ENCODE results near the gene TMEM26. TPM values are rescaled to one million over a fixed set of nuclear protein-coding genes. Genes with fewer than 3 reads are reported as not detected.

TMEM26 gene
- total and polyA plus RNA-seq, 4 donors, result 0.16 to 5.8 (median 0.80) TPM

DNA sequence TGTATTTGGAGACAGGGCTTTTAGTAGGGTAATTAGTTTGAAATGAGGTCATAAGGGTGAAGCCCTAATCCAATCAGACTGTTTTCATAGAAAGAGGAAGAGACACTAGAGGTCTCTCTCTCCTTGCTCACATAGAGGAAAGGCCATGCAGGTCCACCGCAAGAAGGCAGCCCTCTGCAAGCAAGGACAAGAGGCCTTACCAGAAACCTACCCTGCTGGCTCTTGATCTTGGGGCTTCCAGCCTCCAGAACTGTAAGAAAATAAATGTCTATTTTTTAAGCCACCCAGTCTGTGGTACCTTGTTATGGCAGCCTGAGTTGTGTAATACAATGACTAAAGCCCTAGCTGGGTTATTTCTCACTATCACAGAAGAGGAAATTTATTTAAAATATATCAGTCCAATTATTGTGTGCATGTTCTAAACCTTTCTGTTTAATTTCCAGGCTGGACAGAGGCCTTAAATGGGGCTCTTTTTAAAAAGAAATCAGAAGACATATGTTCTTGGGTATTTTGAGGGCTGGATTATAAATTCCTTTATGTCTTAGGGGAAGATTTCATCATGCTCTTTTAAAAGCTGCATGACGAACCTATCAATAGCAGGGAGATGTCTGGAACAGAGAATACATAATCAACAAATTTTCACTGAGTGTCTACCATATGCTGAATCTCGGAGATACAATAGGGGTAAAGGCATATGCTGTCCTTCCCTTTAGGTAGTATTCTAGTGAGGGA, 12.9 kb upstream of the TMEM26 start:
- no peaks in the 10 kb centered on the region for H3K27me3 ChIP-seq (ENCODE audit: control insufficient read depth in 3 of 3, insufficient read depth in 3 of 3, low read length in 2 of 3)
- no peak overlapping the region for H3K4me3 ChIP-seq
- H3K27ac ChIP-seq (ENCODE audit: low read depth in 1 of 2, low read length in 1 of 2), result no peak overlapping the region
- 92% methylated on average over 3 of the region's 3 CpGs for WGBS, 2 donors
- ATAC-seq (ENCODE audit: insufficient read depth, low FRiP score) (no peak), DNase-seq (no peak)
- no peaks in the 10 kb centered on the region for H3K36me3 ChIP-seq (ENCODE audit: control insufficient read depth in 4 of 4, insufficient read depth in 4 of 4, low read length in 4 of 4)
- H3K9me3 ChIP-seq (ENCODE audit: control insufficient read depth in 4 of 4, insufficient read depth in 3 of 4, low read length in 3 of 4), result no peaks in the 10 kb centered on the region
- TF ChIP-seq, protein P1, sequence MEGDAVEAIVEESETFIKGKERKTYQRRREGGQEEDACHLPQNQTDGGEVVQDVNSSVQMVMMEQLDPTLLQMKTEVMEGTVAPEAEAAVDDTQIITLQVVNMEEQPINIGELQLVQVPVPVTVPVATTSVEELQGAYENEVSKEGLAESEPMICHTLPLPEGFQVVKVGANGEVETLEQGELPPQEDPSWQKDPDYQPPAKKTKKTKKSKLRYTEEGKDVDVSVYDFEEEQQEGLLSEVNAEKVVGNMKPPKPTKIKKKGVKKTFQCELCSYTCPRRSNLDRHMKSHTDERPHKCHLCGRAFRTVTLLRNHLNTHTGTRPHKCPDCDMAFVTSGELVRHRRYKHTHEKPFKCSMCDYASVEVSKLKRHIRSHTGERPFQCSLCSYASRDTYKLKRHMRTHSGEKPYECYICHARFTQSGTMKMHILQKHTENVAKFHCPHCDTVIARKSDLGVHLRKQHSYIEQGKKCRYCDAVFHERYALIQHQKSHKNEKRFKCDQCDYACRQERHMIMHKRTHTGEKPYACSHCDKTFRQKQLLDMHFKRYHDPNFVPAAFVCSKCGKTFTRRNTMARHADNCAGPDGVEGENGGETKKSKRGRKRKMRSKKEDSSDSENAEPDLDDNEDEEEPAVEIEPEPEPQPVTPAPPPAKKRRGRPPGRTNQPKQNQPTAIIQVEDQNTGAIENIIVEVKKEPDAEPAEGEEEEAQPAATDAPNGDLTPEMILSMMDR (IDR thresholded peaks at IDR 0.05; ENCODE audit: control extremely low read depth, extremely low read depth), result no peak
- H3K9ac ChIP-seq (ENCODE audit: insufficient read depth in 1 of 2, low read length in 2 of 2), result no peak overlapping the region
- peaks cover 0 to 18% (median 0%) of the 10 kb centered on the region in 5 donors for H3K4me1 ChIP-seq (ENCODE audit: control insufficient read depth in 5 of 5, insufficient read depth in 5 of 5, low read length in 5 of 5)

- no peaks in the 10 kb centered on the region for H3K27me3 ChIP-seq (ENCODE audit: control insufficient read depth in 3 of 3, insufficient read depth in 3 of 3, low read length in 2 of 3)
Measured at GRCh38 chr10:61465171-61465496, 12.0 kb upstream of the TMEM26 start.

DNA sequence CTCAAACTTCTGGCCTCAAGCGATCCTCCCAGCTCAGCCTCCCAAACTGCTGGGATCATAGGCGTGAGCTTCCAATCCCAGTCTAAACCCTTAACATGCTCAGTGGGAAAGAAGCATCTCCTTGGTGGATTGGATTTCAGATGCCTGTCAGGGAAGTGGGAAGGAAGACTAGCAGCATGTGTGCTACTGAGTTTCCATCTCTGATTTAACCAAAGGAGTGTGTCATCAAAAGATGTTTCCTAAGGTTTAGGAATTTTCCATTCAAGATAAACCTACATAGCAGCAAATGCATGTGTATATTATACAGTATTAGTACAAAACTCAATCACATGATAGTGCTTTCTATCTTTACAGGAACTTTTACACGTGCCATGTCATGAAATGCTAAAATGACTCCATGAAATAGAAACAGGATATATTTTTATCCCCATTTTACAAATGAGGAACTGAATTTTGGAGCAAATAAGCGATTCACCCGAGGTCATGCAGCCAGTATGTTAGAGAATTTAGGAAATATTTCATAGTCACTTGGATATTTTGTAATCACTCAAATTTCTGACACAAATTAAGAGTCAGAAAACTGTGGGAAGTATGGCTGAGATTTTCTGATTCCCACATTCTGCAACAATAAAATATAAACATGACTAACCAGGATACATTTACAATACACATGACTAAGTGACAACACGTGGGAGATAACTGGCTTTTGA, 11.4 kb upstream of the TMEM26 start:
- no peaks in the 10 kb centered on the region for H3K27me3 ChIP-seq (ENCODE audit: control insufficient read depth in 3 of 3, insufficient read depth in 3 of 3, low read length in 2 of 3)
- H3K27ac ChIP-seq (ENCODE audit: low read depth in 1 of 2, low read length in 1 of 2), result no peak overlapping the region
- H3K9ac ChIP-seq (ENCODE audit: insufficient read depth in 1 of 2, low read length in 2 of 2), result no peak overlapping the region
- TF ChIP-seq, protein P1 (IDR thresholded peaks at IDR 0.05; ENCODE audit: control extremely low read depth, extremely low read depth), result no peak
- H3K4me1 ChIP-seq (ENCODE audit: control insufficient read depth in 5 of 5, insufficient read depth in 5 of 5, low read length in 5 of 5), result peaks cover 0 to 18% (median 0%) of the 10 kb centered on the region in 5 donors
- ATAC-seq (ENCODE audit: insufficient read depth, low FRiP score) (no peak), DNase-seq (no peak)
- 58 to 67% methylated on average over 6 of the region's 6 CpGs for WGBS, 2 donors
- H3K4me3 ChIP-seq, result no peak overlapping the region
- no peaks in the 10 kb centered on the region for H3K9me3 ChIP-seq (ENCODE audit: control insufficient read depth in 4 of 4, insufficient read depth in 3 of 4, low read length in 3 of 4)
- H3K36me3 ChIP-seq (ENCODE audit: control insufficient read depth in 4 of 4, insufficient read depth in 4 of 4, low read length in 4 of 4), result no peaks in the 10 kb centered on the region

More at GRCh38 chr10:61465171-61465496, 12.0 kb upstream of the TMEM26 start:
- Histone ChIP-seq H3K9ac (ENCODE audit: insufficient read depth in 1 of 2, low read length in 2 of 2) (no peak overlapping the region), H3K4me1 (ENCODE audit: control insufficient read depth in 5 of 5, insufficient read depth in 5 of 5, low read length in 5 of 5) (peaks cover 0 to 18% (median 0%) of the 10 kb centered on the region in 5 donors), H3K27ac (ENCODE audit: low read depth in 1 of 2, low read length in 1 of 2) (no peak overlapping the region), H3K9me3 (ENCODE audit: control insufficient read depth in 4 of 4, insufficient read depth in 3 of 4, low read length in 3 of 4) (no peaks in the 10 kb centered on the region), H3K4me3 (no peak overlapping the region), H3K36me3 (ENCODE audit: control insufficient read depth in 4 of 4, insufficient read depth in 4 of 4, low read length in 4 of 4) (no peaks in the 10 kb centered on the region)
- ATAC-seq (ENCODE audit: insufficient read depth, low FRiP score), result no peak
- DNase-seq, result no peak
- TF ChIP-seq, protein P1 (IDR thresholded peaks at IDR 0.05; ENCODE audit: control extremely low read depth, extremely low read depth), result no peak
